HCT116 (cell line): ENCODE results near the gene CBL. TPM values are rescaled to one million over a fixed set of nuclear protein-coding genes. Genes with fewer than 3 reads are reported as not detected.

ENCODE experiments used
- ATAC-seq: fragments of 200-7000 bp; cut with Tn5 transposase; 2 replicates; pipeline ENCODE4 v1.9.1; 2020; ENCODE audit warnings: mild to moderate bottlenecking, moderate library complexity
- BruUV-seq: library from RNA; stranded (reverse); fragments of 400-500 nt; replicated peaks from 2 replicates; lab custom pipeline; 2021; lab: Mats Ljungman, UMichigan
- CTCF ChIA-PET: fragments of 300-600 bp; sonication (Branson Sonifier 250); formaldehyde crosslinking; loops from one replicate; lab custom pipeline; 2021; ENCODE audit warnings: antibody characterized with exemption; lab: Charles Lee
- POLR2A ChIA-PET: fragments of 300-600, 350-600 bp; sonication (Branson Sonifier 250); formaldehyde crosslinking; loops from one replicate; lab custom pipeline; 2021; ENCODE audit warnings: antibody characterized with exemption; lab: Charles Lee
- RAD21 ChIA-PET, 2 experiments: fragments of 300-600 bp; sonication (Branson Sonifier 250); formaldehyde crosslinking; loops; one replicate each; lab custom pipeline; 2023; ENCODE audit warnings: low total read pairs in 2 of 2; ENCODE audit not compliant: uncharacterized antibody in 2 of 2, unreplicated experiment in 2 of 2, low non-redundant PET in 1 of 2; lab: Charles Lee
- DNase-seq: peaks from one replicate; pipeline ENCODE4 v3.0.0-alpha.2; 2010; ENCODE audit warnings: low read depth, low spot score
- H2AFZ ChIP-seq: fragments of 200-600 bp; shearing (Covaris generic), sonication (generic); 2 replicates; pipeline ENCODE4 v1.6.1; 2017; ENCODE audit warnings: low read depth, mixed run types, mixed read lengths, antibody characterized with exemption, low read length; ENCODE audit not compliant: poor library complexity, severe bottlenecking
- H3K27ac ChIP-seq: 2 replicates; pipeline ENCODE4 v1.5.1; 2012; ENCODE audit warnings: low read depth, low read length
- H3K27me3 ChIP-seq: fragments of 200-600 bp; sonication (generic); 2 replicates; pipeline ENCODE4 v1.6.1; 2016; ENCODE audit warnings: mixed run types, low read length, mixed read lengths; ENCODE audit not compliant: insufficient read depth
- H3K36me3 ChIP-seq, 2 experiments: fragments of 200-500 bp in 1 of 2; fragments of 200-600 bp in 1 of 2; sonication (Bioruptor generic) in 1 of 2; sonication (generic) in 1 of 2; 2 replicates each; pipeline versions ENCODE4 v1.5.1 to v1.6.1; 2014 to 2016; ENCODE audit warnings: low read length in 2 of 2, inconsistent platforms in 1 of 2, mixed read lengths in 1 of 2, mixed run types in 1 of 2; ENCODE audit not compliant: insufficient read depth in 2 of 2, control insufficient read depth in 1 of 2
- H3K4me1 ChIP-seq, 2 experiments: fragments of 200-600 bp in 1 of 2; sonication (generic) in 1 of 2; 2 replicates each; pipeline versions ENCODE4 v1.5.1 to v1.6.1; 2012 to 2017; ENCODE audit warnings: low read length in 2 of 2, inconsistent platforms in 1 of 2, mild to moderate bottlenecking in 1 of 2, mixed read lengths in 1 of 2, mixed run types in 1 of 2, moderate library complexity in 1 of 2; ENCODE audit not compliant: insufficient read depth in 2 of 2, control insufficient read depth in 1 of 2
- H3K4me2 ChIP-seq: fragments of 200-600 bp; sonication (generic); 2 replicates; pipeline ENCODE4 v1.6.1; 2017; ENCODE audit warnings: mixed run types, low read length, mixed read lengths
- H3K4me3 ChIP-seq, 2 experiments: fragments of 200-600 bp in 1 of 2; sonication (generic) in 1 of 2; replicated peaks in 1 of 2; 2 replicates each; pipeline ENCODE4 v1.5.1; 2011 to 2016; ENCODE audit warnings: low read length in 2 of 2, control low read depth in 1 of 2, low read depth in 1 of 2, mild to moderate bottlenecking in 1 of 2, mixed read lengths in 1 of 2, mixed run types in 1 of 2
- H3K79me2 ChIP-seq: fragments of 200-600 bp; sonication (generic); 2 replicates; pipeline ENCODE4 v1.6.1; 2017; ENCODE audit warnings: mild to moderate bottlenecking, mixed run types, low read length, moderate library complexity, mixed read lengths; ENCODE audit not compliant: insufficient read depth
- H3K9ac ChIP-seq: fragments of 200-600 bp; sonication (generic); 2 replicates; pipeline ENCODE4 v1.6.1; 2016; ENCODE audit warnings: low read length, mixed read lengths
- H3K9me2 ChIP-seq: fragments of 200-600 bp; sonication (generic), shearing (Covaris generic); 2 replicates; pipeline ENCODE4 v1.6.1; 2017; ENCODE audit warnings: mixed run types, mild to moderate bottlenecking, moderate library complexity; ENCODE audit not compliant: insufficient read depth
- H3K9me3 ChIP-seq, 2 experiments: fragments of 200-500 bp in 1 of 2; fragments of 200-600 bp in 1 of 2; sonication (Bioruptor generic) in 1 of 2; sonication (generic) in 1 of 2; 2 replicates each; pipeline ENCODE4 v1.6.1; 2014 to 2017; ENCODE audit warnings: low read length in 2 of 2, mixed read lengths in 2 of 2, inconsistent platforms in 1 of 2, low read depth in 1 of 2, mild to moderate bottlenecking in 1 of 2, mixed run types in 1 of 2, moderate library complexity in 1 of 2; ENCODE audit not compliant: control insufficient read depth in 1 of 2, insufficient read depth in 1 of 2
- H4K20me1 ChIP-seq: fragments of 200-600 bp; sonication (generic), shearing (Covaris generic); 2 replicates; pipeline ENCODE4 v1.6.1; 2017; ENCODE audit warnings: mixed run types, mild to moderate bottlenecking, moderate library complexity; ENCODE audit not compliant: insufficient read depth
- ELF1 ChIP-seq: IDR thresholded peaks from 2 replicates; pipeline ENCODE4 v1.6.1; 2012; ENCODE audit warnings: low read depth, borderline replicate concordance
- EZH2phosphoT487 ChIP-seq: fragments of 200-600 bp; IDR thresholded peaks from 2 replicates; pipeline ENCODE4 v1.6.1; 2018; ENCODE audit warnings: antibody characterized with exemption, borderline replicate concordance
- RAD21 ChIP-seq: IDR thresholded peaks from 2 replicates; pipeline ENCODE4 v1.6.1; 2012; ENCODE audit warnings: low read depth, mild to moderate bottlenecking
- ZBTB33 ChIP-seq: IDR thresholded peaks from 2 replicates; pipeline ENCODE4 v1.6.1; 2011; ENCODE audit warnings: mild to moderate bottlenecking, low read length, moderate library complexity; ENCODE audit not compliant: insufficient replicate concordance; ENCODE audit errors: extremely low read depth
- intact Hi-C: fragments of 100-400 bp; cut with micrococcal nuclease; formaldehyde crosslinking; loops from 2 replicates; pipeline ENCODE4 v1.10.0; 2022
- total RNA-seq: library from RNA; stranded (reverse); gene quantifications from one replicate; pipeline ENCODE4 v1.2.1, GENCODE V29; 2021; ENCODE audit not compliant: unreplicated experiment
- TF ChIP-seq, protein P1 (sequence below), 3 experiments: fragments of 200-600 bp in 1 of 3; sonication (generic) in 1 of 3; IDR thresholded peaks in 2 of 3; conservative IDR thresholded peaks in 1 of 3; 2 replicates each; pipeline ENCODE4 v1.5.1; 2012 to 2017; ENCODE audit warnings: low read depth in 2 of 3, low read length in 2 of 3, antibody characterized with exemption in 1 of 3, borderline replicate concordance in 1 of 3, control low read depth in 1 of 3, mild to moderate bottlenecking in 1 of 3, mixed read lengths in 1 of 3, mixed run types in 1 of 3, moderate library complexity in 1 of 3; ENCODE audit not compliant: insufficient read depth in 1 of 3

CBL gene
- total RNA-seq, 1 experiment from 2014 or later, result 31.1 TPM

DNA sequence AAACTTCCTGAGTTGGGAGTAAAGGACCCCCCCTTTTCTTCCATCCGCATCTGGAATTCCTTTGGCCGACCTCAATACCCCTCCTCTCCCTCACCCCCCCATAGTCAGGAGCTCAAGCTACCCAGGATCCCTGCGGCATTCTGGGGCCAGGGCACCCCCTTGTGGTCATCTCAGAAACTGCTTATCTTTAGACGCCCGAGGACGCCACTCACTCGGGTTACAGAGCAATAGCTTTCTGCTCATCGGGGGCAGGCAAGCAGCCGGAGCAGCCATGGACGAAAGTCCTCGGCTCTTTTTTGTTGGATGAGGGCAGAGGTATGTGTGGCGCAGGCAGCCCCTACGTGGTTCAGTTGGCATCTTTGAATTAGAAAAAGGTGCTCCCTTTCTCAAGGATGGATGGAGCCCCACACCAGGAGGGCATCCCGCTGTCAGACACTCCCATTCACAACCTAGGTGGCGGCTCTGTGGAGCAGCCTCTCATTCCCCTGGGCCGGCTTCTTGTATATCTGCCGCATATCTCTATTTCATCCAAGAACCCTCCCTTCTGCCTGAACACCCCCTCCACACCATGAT lies 132.3 kb downstream of the CBL start:
- Histone ChIP-seq H3K27ac (no peak overlapping the region), H4K20me1 (no peaks in the 10 kb centered on the region), H3K9ac (no peak overlapping the region), H3K36me3 (peaks cover 0 to 12% of the 10 kb centered on the region in 2 experiments; a peak in 2 of 4 replicates), H3K4me3 (no peak overlapping the region), H3K79me2 (peaks cover 30% of the 10 kb centered on the region), H3K9me2 (no peaks in the 10 kb centered on the region), H3K4me2 (peak overlapping the region; percentile 41), H3K27me3 (no peaks in the 10 kb centered on the region), H3K4me1 (peaks cover 9 to 51% of the 10 kb centered on the region in 2 experiments), H3K9me3 (no peaks in the 10 kb centered on the region), H2AFZ (no peak overlapping the region)
- ChIA-PET POLR2A (interaction anchor here (0.6 to 1.4 kb wide), 9 partner anchors 23 to 306 kb away, joined by 3 to 7 read pairs (median 4); no protein-coding TSS in a partner anchor), CTCF (interaction anchor here (0.6 to 3.9 kb wide), 38 partner anchors 9 to 1254 kb away, joined by 3 to 68 read pairs (median 4); partner anchors contain the start of genes C2CD2L, CBL, HMBS and MCAM), RAD21 (interaction anchor here (0.6 to 1.3 kb wide), 7 partner anchors 14 to 273 kb away, joined by 3 to 4 read pairs (median 4); partner anchors contain the start of gene MCAM (in 1 of the 2))
- TF ChIP-seq, protein P1, sequence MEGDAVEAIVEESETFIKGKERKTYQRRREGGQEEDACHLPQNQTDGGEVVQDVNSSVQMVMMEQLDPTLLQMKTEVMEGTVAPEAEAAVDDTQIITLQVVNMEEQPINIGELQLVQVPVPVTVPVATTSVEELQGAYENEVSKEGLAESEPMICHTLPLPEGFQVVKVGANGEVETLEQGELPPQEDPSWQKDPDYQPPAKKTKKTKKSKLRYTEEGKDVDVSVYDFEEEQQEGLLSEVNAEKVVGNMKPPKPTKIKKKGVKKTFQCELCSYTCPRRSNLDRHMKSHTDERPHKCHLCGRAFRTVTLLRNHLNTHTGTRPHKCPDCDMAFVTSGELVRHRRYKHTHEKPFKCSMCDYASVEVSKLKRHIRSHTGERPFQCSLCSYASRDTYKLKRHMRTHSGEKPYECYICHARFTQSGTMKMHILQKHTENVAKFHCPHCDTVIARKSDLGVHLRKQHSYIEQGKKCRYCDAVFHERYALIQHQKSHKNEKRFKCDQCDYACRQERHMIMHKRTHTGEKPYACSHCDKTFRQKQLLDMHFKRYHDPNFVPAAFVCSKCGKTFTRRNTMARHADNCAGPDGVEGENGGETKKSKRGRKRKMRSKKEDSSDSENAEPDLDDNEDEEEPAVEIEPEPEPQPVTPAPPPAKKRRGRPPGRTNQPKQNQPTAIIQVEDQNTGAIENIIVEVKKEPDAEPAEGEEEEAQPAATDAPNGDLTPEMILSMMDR (IDR thresholded peaks at IDR 0.05 in 2 of 3, conservative IDR thresholded peaks at IDR 0.05 in 1 of 3; ENCODE audit: borderline replicate concordance in 1 of 3, insufficient read depth in 1 of 3, low read depth in 2 of 3, low read length in 2 of 3), result peak; percentile 85 to 88 (median 86)
- peak; percentile 74 for TF ChIP-seq RAD21
- no peak for TF ChIP-seq ELF1
- TF ChIP-seq EZH2phosphoT487, result no peak
- no peak for TF ChIP-seq ZBTB33
- DNase-seq (peak; percentile 39), ATAC-seq (peak; percentile 67)
- no TSS peak for BruUV-seq
- intact Hi-C loops, result no loop called here
